Karpas-422 (cell line): ENCODE data around the gene STRC. TPM values are rescaled to one million over a fixed set of nuclear protein-coding genes. Genes with fewer than 3 reads are reported as not detected.
A peak's percentile ranks its signal among the peaks of the same experiment; 100 is the strongest.

Experiments
- DNase-seq: peaks from one replicate; pipeline ENCODE4 v3.0.0-alpha.2; 2015
- H2AFZ ChIP-seq: fragments of 200-600 bp; sonication (generic); 2 replicates; pipeline ENCODE4 v1.6.1; 2014; ENCODE audit warnings: antibody characterized with exemption, low read length, mixed read lengths
- H3K27ac ChIP-seq: fragments of 200-600 bp; sonication (generic); 2 replicates; pipeline ENCODE4 v1.5.1; 2014; ENCODE audit warnings: mild to moderate bottlenecking, low read length, moderate library complexity
- H3K27me3 ChIP-seq: fragments of 200-600 bp; sonication (generic); 2 replicates; pipeline ENCODE4 v1.6.1; 2014; ENCODE audit warnings: low read length, mixed read lengths
- H3K36me3 ChIP-seq: fragments of 200-600 bp; sonication (generic); 2 replicates; pipeline ENCODE4 v1.6.1; 2014; ENCODE audit warnings: low read length, mixed read lengths; ENCODE audit not compliant: insufficient read depth
- H3K4me1 ChIP-seq: fragments of 200-600 bp; sonication (generic); 2 replicates; pipeline ENCODE4 v1.6.1; 2014; ENCODE audit warnings: mild to moderate bottlenecking, low read length, mixed read lengths
- H3K4me2 ChIP-seq: fragments of 200-600 bp; sonication (generic); 2 replicates; pipeline ENCODE4 v1.6.1; 2014; ENCODE audit warnings: low read length, low read depth, mild to moderate bottlenecking; ENCODE audit not compliant: poor library complexity, severe bottlenecking
- H3K4me3 ChIP-seq: fragments of 200-600 bp; sonication (generic); 2 replicates; pipeline ENCODE4 v1.5.1; 2014; ENCODE audit warnings: mild to moderate bottlenecking, antibody characterized with exemption, low read length, mixed read lengths
- H3K79me2 ChIP-seq: fragments of 200-600 bp; sonication (generic); 2 replicates; pipeline ENCODE4 v1.6.1; 2014; ENCODE audit warnings: mild to moderate bottlenecking, low read length, mixed read lengths
- H3K9ac ChIP-seq: fragments of 200-600 bp; sonication (generic); 2 replicates; pipeline ENCODE4 v1.6.0; 2014; ENCODE audit warnings: low read length
- H3K9me2 ChIP-seq: fragments of 200-600 bp; sonication (generic), shearing (Covaris generic); replicated peaks from 2 replicates; pipeline ENCODE4 v1.6.0; 2014; ENCODE audit warnings: mild to moderate bottlenecking, low read length, moderate library complexity; ENCODE audit not compliant: insufficient read depth
- H3K9me3 ChIP-seq: fragments of 300-700, 200-600 bp; sonication (generic); 2 replicates; pipeline ENCODE4 v1.6.1; 2014; ENCODE audit warnings: low read length, mixed read lengths
- H4K20me1 ChIP-seq: fragments of 200-600 bp; sonication (generic); 2 replicates; pipeline ENCODE4 v1.6.1; 2014; ENCODE audit warnings: mild to moderate bottlenecking, antibody characterized with exemption, low read length, low read depth; ENCODE audit not compliant: insufficient read depth
- small RNA-seq: library from RNA; depleted of rRNA; stranded (forward); fragments of <200 nt; gene quantifications from one replicate; pipeline ENCODE3, GENCODE V24; 2014
- total RNA-seq: library from RNA; depleted of rRNA; stranded (reverse); fragments of >200 nt; shearing (Covaris generic); gene quantifications from 2 replicates; pipeline ENCODE4 v1.2.3, GENCODE V29; 2014; ENCODE audit warnings: low replicate concordance; rRNA removed

Gene STRC
- total RNA-seq, 1 experiment from 2014 or later = 1.2 TPM

- DNase-seq = peak; percentile 33
- no peaks in the 10 kb centered on the region for H4K20me1 ChIP-seq
- no peak overlapping the region for H2AFZ ChIP-seq
- no peak overlapping the region for H3K4me2 ChIP-seq
- H3K9ac ChIP-seq = no peak overlapping the region
- H3K27ac ChIP-seq = no peak overlapping the region
- no peaks in the 10 kb centered on the region for H3K79me2 ChIP-seq
- no peak overlapping the region for H3K4me3 ChIP-seq
- H3K9me3 ChIP-seq = no peaks in the 10 kb centered on the region
- no peaks in the 10 kb centered on the region for H3K27me3 ChIP-seq
- H3K4me1 ChIP-seq = no peaks in the 10 kb centered on the region
- no peaks in the 10 kb centered on the region for H3K36me3 ChIP-seq
- no peaks in the 10 kb centered on the region for H3K9me2 ChIP-seq
Observed at GRCh38 chr15:43550527-43551363, 67.9 kb downstream of the STRC start.

Small RNA genes lying within 50 kb of the gene (small RNA-seq; reads per million reads assigned to genes)
- not detected for gene PDIA3P2
- not detected for gene RNU6-554P
- not detected for gene RNU6-610P

Other genes starting within 250 kb of the STRC start
- gene ZSCAN29, start 247.8 kb downstream of the STRC start, total RNA-seq = 43.3 and 98.2 TPM in 2 replicates
- gene TUBGCP4, start 247.7 kb downstream of the STRC start, total RNA-seq = 16.4 and 35.0 TPM in 2 replicates
- 62.7 and 82.3 TPM in 2 replicates for gene TP53BP1, start 125.6 kb downstream of the STRC start, total RNA-seq
- gene MAP1A, start 101.2 kb downstream of the STRC start, total RNA-seq = 1.4 and 1.8 TPM in 2 replicates
- 31.5 and 33.6 TPM in 2 replicates for gene PPIP5K1, start 28.6 kb downstream of the STRC start, total RNA-seq
- not detected in 2 replicates for gene CKMT1B, start 24.8 kb downstream of the STRC start, total RNA-seq
- gene CATSPER2, start 30.0 kb upstream of the STRC start, total RNA-seq = 5.1 and 6.0 TPM in 2 replicates
- gene CKMT1A, start 75.1 kb upstream of the STRC start, total RNA-seq = not detected in 2 replicates
- 160 and 198 TPM in 2 replicates for gene PDIA3, start 127.6 kb upstream of the STRC start, total RNA-seq
- gene ELL3, start 158.2 kb upstream of the STRC start, total RNA-seq = 522 and 565 TPM in 2 replicates
- 882 and 1,084 TPM in 2 replicates for gene SERF2, start 173.5 kb upstream of the STRC start, total RNA-seq
- not detected in 2 replicates for gene SERINC4, start 181.4 kb upstream of the STRC start, total RNA-seq
- gene HYPK, start 181.8 kb upstream of the STRC start, total RNA-seq = 31.1 and 32.5 TPM in 2 replicates
- gene MFAP1, start 205.9 kb upstream of the STRC start, total RNA-seq = 19.7 and 23.0 TPM in 2 replicates
- 39.9 and 43.8 TPM in 2 replicates for gene WDR76, start 208.2 kb upstream of the STRC start, total RNA-seq